ENCODE results near the gene SLC25A6. TPM values are rescaled to one million over a fixed set of nuclear protein-coding genes. Genes with fewer than 3 reads are reported as not detected.

SLC25A6 gene
- total RNA-seq, 1 experiment from 2014 or later = 553 TPM

DNA sequence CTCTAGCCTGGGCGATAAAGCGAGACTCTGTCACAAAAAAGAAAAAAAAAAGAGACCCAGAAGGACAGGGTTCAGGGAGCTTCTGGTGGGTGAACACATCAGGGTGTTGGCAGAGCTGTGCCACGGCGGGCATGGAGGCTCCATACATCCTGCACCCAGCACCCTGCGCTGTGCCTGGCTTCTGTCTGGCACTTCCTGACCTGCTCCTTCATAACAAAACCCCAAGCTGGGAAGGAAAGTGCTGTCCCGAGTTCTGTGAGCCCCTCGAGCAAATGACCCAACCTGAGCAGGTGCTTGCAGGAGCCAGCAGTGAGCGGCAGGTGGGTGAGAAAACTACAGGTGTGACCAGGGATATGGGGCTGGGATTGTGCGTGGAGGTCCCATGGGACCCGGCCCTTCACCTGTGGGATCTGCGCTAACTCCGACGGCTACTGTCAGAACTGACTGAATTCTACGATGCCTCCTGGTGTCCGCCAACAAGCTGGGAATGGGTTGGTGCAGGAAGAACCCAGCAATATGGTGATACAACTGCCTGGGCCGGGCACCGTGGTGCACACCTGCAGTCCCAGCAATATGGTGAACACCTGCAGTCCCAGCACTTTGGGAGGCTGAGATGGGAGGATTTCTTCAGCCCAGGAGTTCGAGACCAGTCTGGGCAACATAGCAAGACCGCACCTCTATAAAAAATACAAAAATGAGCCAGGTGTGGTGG, 41.9 kb upstream of the SLC25A6 start:
- Histone ChIP-seq H3K56ac (ENCODE audit: insufficient read length, low read depth, low read length) (no peak overlapping the region), H3K79me2 (ENCODE audit: insufficient read depth, low read length) (no peaks in the 10 kb centered on the region), H3K27me3 (ENCODE audit: insufficient read depth, low read length) (no peaks in the 10 kb centered on the region), H4K5ac (ENCODE audit: insufficient read length, low read depth, low read length) (no peak overlapping the region), H2BK20ac (ENCODE audit: low read depth, low read length, poor library complexity, severe bottlenecking) (no peak overlapping the region), H3K4me1 (ENCODE audit: insufficient read depth, low read length) (no peaks in the 10 kb centered on the region), H2BK15ac (ENCODE audit: low read depth, low read length) (no peak overlapping the region), H3K9ac (ENCODE audit: extremely low read depth, insufficient read length, low read length) (no peak overlapping the region), H3K4ac (ENCODE audit: low read depth, low read length) (no peak overlapping the region), H2BK12ac (ENCODE audit: insufficient read length, low read depth, low read length) (no peak overlapping the region), H2BK5ac (ENCODE audit: insufficient read length, low read length) (no peak overlapping the region), H2BK120ac (ENCODE audit: low read depth, low read length, poor library complexity, severe bottlenecking) (no peak overlapping the region), H3K4me2 (ENCODE audit: insufficient read depth, insufficient read length, low read length) (no peak overlapping the region), H3K79me1 (ENCODE audit: insufficient read depth, low read depth, low read length, poor library complexity, severe bottlenecking) (no peaks in the 10 kb centered on the region), H3K27ac (ENCODE audit: insufficient read length, low read depth, low read length) (no peak overlapping the region), H3K23ac (ENCODE audit: insufficient read length, low read depth, low read length) (no peak overlapping the region), H3K18ac (ENCODE audit: insufficient read length, low read depth, low read length) (no peak overlapping the region), H2AK5ac (ENCODE audit: insufficient read length, low read length) (no peak overlapping the region), H2AFZ (ENCODE audit: low read length) (no peak overlapping the region), H4K8ac (replicated peaks; ENCODE audit: insufficient read length, low read depth, low read length) (no peak overlapping the region), H3K9me3 (ENCODE audit: control insufficient read depth, low read depth, low read length) (no peaks in the 10 kb centered on the region), H4K91ac (ENCODE audit: insufficient read length, low read depth, low read length) (no peak overlapping the region), H3K23me2 (ENCODE audit: insufficient read length, low read depth, low read length, poor library complexity, severe bottlenecking) (no peaks in the 10 kb centered on the region), H3T11ph (ENCODE audit: low read length) (no peak overlapping the region), H3K14ac (ENCODE audit: insufficient read depth, low read length) (no peak overlapping the region), H4K20me1 (ENCODE audit: control insufficient read depth, insufficient read depth, insufficient read length) (no peaks in the 10 kb centered on the region)
- Mint-ChIP-seq H3K27ac (peak overlapping the region in 1 of 3 experiments; percentile 66; a peak in 2 of 7 replicates), H3K4me3 (no peak overlapping the region), H3K27me3 (ENCODE audit: low read depth) (no peaks in the 10 kb centered on the region), H3K4me1 (peaks cover 2 to 12% of the 10 kb centered on the region in 2 experiments; a peak in 2 of 4 replicates), H3K9me3 (peaks cover 0 to 2% of the 10 kb centered on the region in 2 experiments; a peak in 3 of 5 replicates), H3K36me3 (ENCODE audit: insufficient read depth in 1 of 3, low read depth in 3 of 3) (peaks cover 39 to 66% (median 57%) of the 10 kb centered on the region in 3 experiments; a peak in 6 of 7 replicates)
- TF ChIP-seq CTCF (conservative IDR thresholded peaks at IDR 0.05) = no peak
- DNase-seq = no peak
- WGBS (ENCODE audit: extremely low coverage, insufficient read length, low lambda C conversion rate) = no CpG with 5 or more reads among the region's 19 CpGs

All from H9 (cell line).